H7 (cell line): ENCODE measurements around the gene GCLC. TPM values are rescaled to one million over a fixed set of nuclear protein-coding genes. Genes with fewer than 3 reads are reported as not detected.

Source experiments
- DNase-seq: peaks from one replicate; pipeline ENCODE4 v3.0.0; 2012
- H3K27me3 ChIP-seq: 2 replicates; pipeline ENCODE4 v1.6.0; 2011; ENCODE audit warnings: mild to moderate bottlenecking, low read length; ENCODE audit not compliant: control insufficient read depth, insufficient read depth
- H3K36me3 ChIP-seq: replicated peaks from 2 replicates; pipeline ENCODE4 v1.5.1; 2011; ENCODE audit warnings: low read length; ENCODE audit not compliant: control insufficient read depth, insufficient read depth
- H3K4me3 ChIP-seq: 2 replicates; pipeline ENCODE4 v1.5.1; 2011; ENCODE audit warnings: low read depth, mild to moderate bottlenecking, control low read depth, low read length, moderate library complexity; ENCODE audit not compliant: insufficient read depth
- total RNA-seq: library from RNA; depleted of rRNA; stranded (reverse); fragments of >200 nt; shearing (Covaris generic); gene quantifications from 2 replicates; pipeline ENCODE4 v1.2.3, GENCODE V29; 2014; rRNA removed

GCLC gene
- total RNA-seq, 1 experiment from 2014 or later, result 37.4 TPM

DNA sequence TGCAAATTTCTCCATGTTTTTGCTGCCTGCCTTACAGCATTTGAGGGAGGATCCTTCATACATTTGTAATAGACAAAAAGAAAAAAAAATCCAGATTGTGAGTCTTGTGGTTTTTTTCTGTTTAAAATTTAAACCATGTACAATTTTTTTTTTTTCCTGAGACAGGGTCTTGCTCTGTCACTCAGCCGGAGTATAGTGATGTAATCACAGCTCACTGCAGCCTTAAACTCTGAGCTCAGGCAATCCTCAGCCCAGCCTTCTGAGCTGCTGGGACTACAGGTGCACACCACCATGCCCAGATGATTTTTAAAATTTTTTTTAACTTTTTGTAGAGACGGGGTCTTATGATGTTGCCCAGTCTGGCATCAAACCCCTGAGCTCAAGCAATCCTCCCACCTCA is 97.0 kb downstream of the GCLC start:
- no peak overlapping the region for H3K4me3 ChIP-seq
- H3K36me3 ChIP-seq, result no peaks in the 10 kb centered on the region
- DNase-seq, result no peak
- no peaks in the 10 kb centered on the region for H3K27me3 ChIP-seq

Other genes starting within 250 kb of the GCLC start
- 76.0 and 103 TPM in 2 replicates for gene ELOVL5, start 196.2 kb downstream of the GCLC start, total RNA-seq
- gene KLHL31, start 120.7 kb upstream of the GCLC start, total RNA-seq, result 0.14 and 0.22 TPM in 2 replicates
- gene LRRC1, start 249.9 kb upstream of the GCLC start, total RNA-seq, result 10.1 and 14.5 TPM in 2 replicates